Neuronal stem cell (in vitro differentiated cells): Measurements from ENCODE around the gene ZNF682.
"Not testable (repeated sequence)": the region's sequence is repeated elsewhere in the genome, so short reads cannot be mapped to it uniquely, and the experiment has no call there.

Experiments
- DNase-seq: peaks from one replicate; pipeline ENCODE4 v3.0.0-alpha.2; 2013; ENCODE audit warnings: low spot score
- H2AFZ ChIP-seq: one replicate; pipeline ENCODE4 v1.6.1; 2013; ENCODE audit warnings: mild to moderate bottlenecking, low read length, inconsistent platforms
- H2AK5ac ChIP-seq: 2 replicates; pipeline ENCODE4 v1.6.1; 2013; ENCODE audit warnings: low read depth, mild to moderate bottlenecking, inconsistent platforms, low read length, moderate library complexity, mixed read lengths
- H2BK120ac ChIP-seq: 2 replicates; pipeline ENCODE4 v1.6.1; 2013; ENCODE audit warnings: low read depth, mild to moderate bottlenecking, inconsistent platforms, low read length, moderate library complexity, mixed read lengths
- H2BK12ac ChIP-seq: one replicate; pipeline ENCODE4 v1.6.1; 2013; ENCODE audit warnings: low read length, inconsistent platforms
- H2BK15ac ChIP-seq: 2 replicates; pipeline ENCODE4 v1.6.1; 2013; ENCODE audit warnings: mild to moderate bottlenecking, low read length, inconsistent platforms, mixed read lengths
- H2BK5ac ChIP-seq: one replicate; pipeline ENCODE4 v1.6.1; 2013; ENCODE audit warnings: inconsistent platforms, mild to moderate bottlenecking, low read length, moderate library complexity
- H3K14ac ChIP-seq: one replicate; pipeline ENCODE4 v1.6.1; 2013; ENCODE audit warnings: low read length, inconsistent platforms
- H3K18ac ChIP-seq: 2 replicates; pipeline ENCODE4 v1.6.1; 2013; ENCODE audit warnings: low read length, inconsistent platforms
- H3K23ac ChIP-seq: 2 replicates; pipeline ENCODE4 v1.6.1; 2013; ENCODE audit warnings: low read depth, mild to moderate bottlenecking, mixed read lengths, low read length, inconsistent platforms; ENCODE audit not compliant: poor library complexity
- H3K27ac ChIP-seq: replicated peaks from 3 replicates; pipeline ENCODE4 v1.5.1; 2013; ENCODE audit warnings: low read length, inconsistent platforms
- H3K27me3 ChIP-seq, 3 experiments: 2 replicates each; pipeline ENCODE4 v1.6.1; 2013; ENCODE audit warnings: low read length in 3 of 3, mild to moderate bottlenecking in 2 of 3, inconsistent platforms in 1 of 3, low read depth in 1 of 3, mixed read lengths in 1 of 3, moderate library complexity in 1 of 3; ENCODE audit not compliant: control insufficient read depth in 3 of 3, insufficient read depth in 3 of 3
- H3K36me3 ChIP-seq, 2 donors: replicated peaks in 1 of 2; 2 replicates each; pipeline ENCODE4 v1.6.1; 2013; ENCODE audit warnings: low read length in 2 of 2; ENCODE audit not compliant: control insufficient read depth in 2 of 2, insufficient read depth in 2 of 2
- H3K4ac ChIP-seq: 2 replicates; pipeline ENCODE4 v1.6.1; 2013; ENCODE audit warnings: inconsistent platforms, mild to moderate bottlenecking, low read length, moderate library complexity
- H3K4me1 ChIP-seq, 2 donors: 1 replicate in 1 of 2; 2 replicates in 1 of 2; pipeline ENCODE4 v1.6.1; 2013; ENCODE audit warnings: low read length in 2 of 2, low read depth in 1 of 2; ENCODE audit not compliant: control insufficient read depth in 2 of 2, insufficient read depth in 1 of 2
- H3K4me2 ChIP-seq: one replicate; pipeline ENCODE4 v1.6.1; 2013; ENCODE audit warnings: mild to moderate bottlenecking, low read length, inconsistent platforms; ENCODE audit not compliant: insufficient read depth, poor library complexity, severe bottlenecking
- H3K4me3 ChIP-seq, 2 donors: 2 replicates each; pipeline ENCODE4 v1.5.1; 2013; ENCODE audit warnings: low read length in 2 of 2, mild to moderate bottlenecking in 2 of 2, inconsistent platforms in 1 of 2, moderate library complexity in 1 of 2
- H3K79me1 ChIP-seq: one replicate; pipeline ENCODE4 v1.6.1; 2013; ENCODE audit warnings: low read depth, mild to moderate bottlenecking, inconsistent platforms, low read length, moderate library complexity
- H3K9ac ChIP-seq: one replicate; pipeline ENCODE4 v1.6.1; 2013; ENCODE audit warnings: mild to moderate bottlenecking, low read depth, low read length, inconsistent platforms; ENCODE audit not compliant: poor library complexity
- H3K9me3 ChIP-seq, 2 donors: replicated peaks in 1 of 2; 2 replicates each; pipeline versions ENCODE3 to v1.6.1; 2013; ENCODE audit warnings: low read length in 2 of 2, mild to moderate bottlenecking in 2 of 2, inconsistent platforms in 1 of 2, low read depth in 1 of 2, mixed read lengths in 1 of 2, moderate library complexity in 1 of 2; ENCODE audit not compliant: control insufficient read depth in 2 of 2, insufficient read depth in 1 of 2
- H4K8ac ChIP-seq: one replicate; pipeline ENCODE4 v1.6.1; 2013; ENCODE audit warnings: low read depth, mild to moderate bottlenecking, inconsistent platforms, low read length, moderate library complexity
- H4K91ac ChIP-seq: one replicate; pipeline ENCODE4 v1.6.1; 2013; ENCODE audit warnings: low read length, low read depth, mild to moderate bottlenecking, inconsistent platforms; ENCODE audit not compliant: poor library complexity
- WGBS, 2 donors: extraction: QIAGEN DNeasy Blood & Tissue Kit; methylation state at CpG; one replicate each; pipeline ENCODE4 v1.1.7; 2013; ENCODE audit warnings: missing lambda C conversion rate in 2 of 2, mixed read lengths in 1 of 2; ENCODE audit not compliant: insufficient read length in 2 of 2, insufficient replicate concordance in 1 of 2; ENCODE audit errors: extremely low coverage in 2 of 2; 5-methylcytosine and 5-hydroxymethylcytosine counted together

ZNF682 gene

DNA sequence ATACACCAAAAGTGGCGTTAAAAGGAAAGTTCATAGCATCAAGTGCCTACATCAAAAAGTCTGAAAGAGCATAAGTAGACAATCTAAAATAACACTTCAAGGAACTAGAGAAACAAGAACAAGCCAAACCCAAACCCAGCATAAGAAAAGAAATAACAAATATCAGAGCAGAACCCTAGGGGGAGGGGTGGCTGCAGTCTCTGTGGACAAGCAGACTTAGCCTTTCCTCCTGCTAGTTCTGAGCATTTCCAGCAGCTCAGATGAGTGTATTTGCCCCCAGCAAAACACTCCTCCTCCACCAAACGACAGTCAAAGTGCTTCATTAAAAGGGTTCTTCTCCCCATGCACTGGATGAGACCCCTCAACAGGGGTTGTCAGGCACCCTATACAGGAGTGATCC lies 31.4 kb upstream of the ZNF682 start:
- H3K14ac ChIP-seq: no peak overlapping the region
- no peaks in the 10 kb centered on the region for H3K36me3 ChIP-seq
- no peak overlapping the region for H2BK12ac ChIP-seq
- H3K23ac ChIP-seq: no peak overlapping the region
- H3K27me3 ChIP-seq: no peaks in the 10 kb centered on the region
- no peak overlapping the region for H3K4ac ChIP-seq
- H3K27ac ChIP-seq: no peak overlapping the region
- H4K8ac ChIP-seq: no peak overlapping the region
- no peak overlapping the region for H4K91ac ChIP-seq
- no peak overlapping the region for H2BK15ac ChIP-seq
- H3K9ac ChIP-seq: no peak overlapping the region
- H3K4me3 ChIP-seq: no peak overlapping the region
- no peak overlapping the region for H2AK5ac ChIP-seq
- H3K9me3 ChIP-seq: peaks cover 0 to under 1% of the 10 kb centered on the region in 2 donors
- no peak for DNase-seq
- H3K4me2 ChIP-seq: no peak overlapping the region
- no peak overlapping the region for H2AFZ ChIP-seq
- no CpG with 5 or more reads among the region's 2 CpGs for WGBS, 2 donors
- no peaks in the 10 kb centered on the region for H3K79me1 ChIP-seq
- H3K4me1 ChIP-seq: peaks cover 0 to 4% of the 10 kb centered on the region in 2 donors
- H2BK5ac ChIP-seq: no peak overlapping the region
- H3K18ac ChIP-seq: no peak overlapping the region
- no peak overlapping the region for H2BK120ac ChIP-seq

DNA sequence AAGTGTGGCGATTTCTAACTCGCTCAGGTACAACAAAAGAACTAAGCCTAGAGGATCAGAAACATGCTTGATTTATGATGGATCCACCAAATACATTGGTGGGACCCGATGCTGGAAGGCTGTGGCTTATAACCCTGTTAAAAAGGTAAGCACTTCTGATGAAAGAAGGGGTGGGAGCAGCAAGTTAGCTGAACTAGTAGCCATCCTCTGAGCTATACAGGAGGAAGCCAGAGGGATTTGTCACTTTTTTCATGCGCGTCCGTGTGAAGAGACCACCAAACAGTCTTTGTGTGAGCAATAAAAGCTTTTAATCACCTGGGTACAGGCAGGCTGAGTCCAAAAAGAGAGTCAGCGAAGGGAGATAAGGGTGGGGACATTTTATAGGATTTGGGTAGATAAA lies 29.3 kb upstream of the ZNF682 start:
- H3K14ac ChIP-seq: not testable (repeated sequence)

DNA sequence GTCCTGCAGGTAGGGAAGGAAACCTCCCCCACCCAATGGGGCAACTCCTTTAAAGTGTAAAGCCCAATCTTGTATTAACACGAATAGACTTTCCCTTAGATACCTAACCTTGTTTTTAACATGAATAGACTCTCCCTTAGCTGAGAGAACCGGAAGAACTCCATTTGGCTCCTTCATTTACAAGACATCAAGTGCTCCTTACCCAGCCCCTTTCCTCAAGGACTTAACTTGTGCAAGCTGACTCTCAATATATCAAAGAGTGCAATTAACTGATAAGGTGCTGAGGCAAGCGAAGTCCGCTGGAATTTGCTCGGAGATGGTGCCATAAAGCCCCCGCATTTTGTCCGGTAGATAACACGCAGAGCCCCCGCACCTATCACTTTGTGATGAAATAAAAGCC lies 28.6 kb upstream of the ZNF682 start:
- Histone ChIP-seq H2BK15ac (no peak overlapping the region), H4K91ac (no peak overlapping the region), H2AFZ (no peak overlapping the region), H3K4me3 (no peak overlapping the region), H2BK5ac (no peak overlapping the region), H4K8ac (no peak overlapping the region), H3K14ac (no peak overlapping the region), H3K27ac (no peak overlapping the region), H3K27me3 (no peaks in the 10 kb centered on the region), H3K23ac (no peak overlapping the region), H3K4ac (no peak overlapping the region), H2BK120ac (no peak overlapping the region), H3K9me3 (no peaks in the 10 kb centered on the region), H2BK12ac (no peak overlapping the region), H3K36me3 (no peaks in the 10 kb centered on the region), H3K79me1 (no peaks in the 10 kb centered on the region), H3K18ac (no peak overlapping the region), H3K9ac (no peak overlapping the region), H2AK5ac (no peak overlapping the region), H3K4me2 (no peak overlapping the region), H3K4me1 (peaks cover 0 to 4% of the 10 kb centered on the region in 2 donors)
- DNase-seq: no peak
- WGBS, 2 donors: no CpG with 5 or more reads among the region's 9 CpGs

More for the DNA sequence above, 29.3 kb upstream of the ZNF682 start:
- not testable (repeated sequence) for H4K8ac ChIP-seq, H2BK120ac ChIP-seq, H3K27ac ChIP-seq, H3K4me2 ChIP-seq, H3K79me1 ChIP-seq, H3K36me3 ChIP-seq, H2BK15ac ChIP-seq, H4K91ac ChIP-seq, H3K4me3 ChIP-seq, H2BK12ac ChIP-seq, H2BK5ac ChIP-seq, DNase-seq, H3K9me3 ChIP-seq, H3K18ac ChIP-seq, H3K4me1 ChIP-seq, H2AFZ ChIP-seq, H3K4ac ChIP-seq, H2AK5ac ChIP-seq, H3K9ac ChIP-seq, H3K27me3 ChIP-seq, H3K23ac ChIP-seq
- no CpG with 5 or more reads among the region's 7 CpGs for WGBS, 2 donors

DNA sequence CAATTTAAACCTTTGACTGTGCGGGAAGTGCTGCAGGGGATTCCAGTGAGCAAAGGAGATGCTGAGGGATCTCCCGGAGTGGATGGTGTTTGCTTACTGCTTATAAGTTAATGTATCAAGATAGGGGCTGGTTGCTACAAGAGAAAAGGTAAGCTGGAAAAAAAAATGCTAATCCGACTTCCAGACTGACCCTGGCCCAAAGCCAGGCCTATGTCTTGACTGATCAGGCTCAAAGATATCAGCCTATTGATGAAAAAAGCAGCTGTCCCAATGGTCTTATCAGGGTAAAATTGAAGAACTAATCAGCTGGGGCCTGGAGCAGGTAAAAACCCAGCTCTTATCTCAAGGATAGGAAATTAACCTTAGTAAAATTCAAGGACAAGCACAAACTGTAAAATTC lies 27.6 kb upstream of the ZNF682 start:
- Histone ChIP-seq H3K27ac (no peak overlapping the region), H4K91ac (no peak overlapping the region)

More for the DNA sequence above, 27.6 kb upstream of the ZNF682 start:
- H3K14ac ChIP-seq: no peak overlapping the region
- H3K4me2 ChIP-seq: no peak overlapping the region
- DNase-seq: no peak
- no peak overlapping the region for H3K18ac ChIP-seq
- H3K4me1 ChIP-seq: peaks cover 0 to 4% of the 10 kb centered on the region in 2 donors
- H3K79me1 ChIP-seq: no peaks in the 10 kb centered on the region
- no peak overlapping the region for H2BK12ac ChIP-seq
- H3K9ac ChIP-seq: no peak overlapping the region
- H2AK5ac ChIP-seq: no peak overlapping the region
- H2AFZ ChIP-seq: no peak overlapping the region
- no peaks in the 10 kb centered on the region for H3K36me3 ChIP-seq
- no peaks in the 10 kb centered on the region for H3K27me3 ChIP-seq
- H2BK15ac ChIP-seq: no peak overlapping the region
- H3K9me3 ChIP-seq: no peaks in the 10 kb centered on the region
- no peak overlapping the region for H3K4me3 ChIP-seq
- no peak overlapping the region for H3K23ac ChIP-seq
- no peak overlapping the region for H2BK5ac ChIP-seq
- H4K8ac ChIP-seq: no peak overlapping the region
- no CpG with 5 or more reads among the region's 3 CpGs for WGBS, 2 donors
- H3K4ac ChIP-seq: no peak overlapping the region
- no peak overlapping the region for H2BK120ac ChIP-seq
